ENCODE results near the gene ANO3.

DNA sequence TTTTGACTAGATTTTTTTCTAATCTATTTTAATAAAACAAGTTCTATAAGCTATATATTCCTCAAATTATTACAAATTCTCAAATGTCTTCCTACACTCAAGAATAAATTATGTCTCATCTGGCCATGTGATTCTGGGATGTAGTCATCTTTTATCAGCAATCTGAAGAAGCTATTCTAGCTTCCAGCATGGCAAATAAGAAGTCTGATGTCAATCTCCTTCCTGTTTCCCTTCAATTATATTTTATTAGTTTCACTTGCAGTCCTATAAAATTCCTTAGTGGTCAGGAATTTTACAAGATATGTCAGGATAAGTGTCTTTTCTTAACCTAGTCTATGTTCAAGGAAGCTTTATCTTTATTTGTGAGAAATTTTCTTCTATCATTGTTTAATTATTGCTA is 10.4 kb upstream of the ANO3 start:
- TF ChIP-seq, protein P1, sequence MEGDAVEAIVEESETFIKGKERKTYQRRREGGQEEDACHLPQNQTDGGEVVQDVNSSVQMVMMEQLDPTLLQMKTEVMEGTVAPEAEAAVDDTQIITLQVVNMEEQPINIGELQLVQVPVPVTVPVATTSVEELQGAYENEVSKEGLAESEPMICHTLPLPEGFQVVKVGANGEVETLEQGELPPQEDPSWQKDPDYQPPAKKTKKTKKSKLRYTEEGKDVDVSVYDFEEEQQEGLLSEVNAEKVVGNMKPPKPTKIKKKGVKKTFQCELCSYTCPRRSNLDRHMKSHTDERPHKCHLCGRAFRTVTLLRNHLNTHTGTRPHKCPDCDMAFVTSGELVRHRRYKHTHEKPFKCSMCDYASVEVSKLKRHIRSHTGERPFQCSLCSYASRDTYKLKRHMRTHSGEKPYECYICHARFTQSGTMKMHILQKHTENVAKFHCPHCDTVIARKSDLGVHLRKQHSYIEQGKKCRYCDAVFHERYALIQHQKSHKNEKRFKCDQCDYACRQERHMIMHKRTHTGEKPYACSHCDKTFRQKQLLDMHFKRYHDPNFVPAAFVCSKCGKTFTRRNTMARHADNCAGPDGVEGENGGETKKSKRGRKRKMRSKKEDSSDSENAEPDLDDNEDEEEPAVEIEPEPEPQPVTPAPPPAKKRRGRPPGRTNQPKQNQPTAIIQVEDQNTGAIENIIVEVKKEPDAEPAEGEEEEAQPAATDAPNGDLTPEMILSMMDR (conservative IDR thresholded peaks at IDR 0.05; ENCODE audit: low read depth in 2 of 2), result no peak
- TF ChIP-seq EZH2 (IDR thresholded peaks at IDR 0.05; ENCODE audit: low read depth, unreplicated experiment), result no peak
- TF ChIP-seq CREB1 (CRISPR knock-in tag; IDR thresholded peaks at IDR 0.05; ENCODE audit: low read depth), result no peak
- no peak for TF ChIP-seq POLR2AphosphoS5 (IDR thresholded peaks at IDR 0.05; ENCODE audit: low read depth)

Data from GM23338 (cell line).